HG03039 (cell line): ENCODE data around the gene KCNJ4.
"Not testable (repeated sequence)": the region's sequence is repeated elsewhere in the genome, so short reads cannot be mapped to it uniquely, and the experiment has no call there.

Source experiments
- ATAC-seq: cut with Tn5 transposase; IDR thresholded peaks from one replicate; pipeline ENCODE4 v1.9.1; 2021; ENCODE audit warnings: mild to moderate bottlenecking, moderate library complexity; ENCODE audit not compliant: unreplicated experiment

Gene KCNJ4

GRCh38 chr22:38471237-38471636, 16.2 kb upstream of the KCNJ4 start:
- no peak for ATAC-seq

DNA sequence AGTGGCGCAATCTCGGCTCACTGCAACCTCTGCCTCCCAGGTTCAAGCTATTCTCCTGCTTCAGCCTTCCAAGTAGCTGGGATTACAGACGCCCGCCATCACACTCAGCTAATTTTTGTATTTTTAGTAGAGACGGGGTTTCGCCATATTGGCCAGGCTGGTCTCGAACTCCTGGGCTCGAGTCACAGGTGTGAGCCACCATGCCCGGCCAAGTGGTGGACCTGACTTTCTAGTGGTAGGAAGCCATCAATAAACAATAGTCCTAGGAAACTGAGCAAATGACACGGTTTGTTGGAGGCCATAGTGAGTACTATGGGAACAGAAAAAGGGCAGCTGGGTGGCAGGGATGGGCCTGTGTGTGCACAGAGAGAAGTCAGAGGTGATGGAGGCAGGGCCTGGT, 15.2 kb upstream of the KCNJ4 start:
- not testable (repeated sequence) for ATAC-seq

DNA sequence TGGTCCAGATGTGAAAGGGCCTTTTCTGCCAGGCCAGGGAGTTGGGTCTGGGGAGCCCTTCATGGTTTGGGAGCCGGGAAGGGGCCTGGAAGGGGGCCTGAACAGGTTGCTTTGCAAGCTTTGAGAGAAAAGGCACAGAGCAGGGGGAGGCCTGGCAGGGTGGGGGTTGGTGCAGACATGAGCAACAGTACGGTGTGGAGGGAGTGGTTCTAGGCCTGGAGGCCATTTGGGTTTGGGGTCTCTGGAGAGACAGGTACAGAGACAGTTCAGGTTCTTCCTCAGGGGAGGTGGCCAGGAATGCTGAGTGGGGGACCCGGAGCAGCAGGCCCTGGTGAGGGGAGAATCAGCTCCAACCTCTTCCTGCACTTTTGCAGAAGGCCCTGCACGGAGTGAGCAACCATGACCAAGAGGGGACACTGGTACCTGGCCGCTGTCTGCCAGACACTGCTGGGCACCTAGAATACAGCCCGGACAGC, 14.3 kb upstream of the KCNJ4 start:
- no peak for ATAC-seq

- ATAC-seq = no peak
Measured at GRCh38 chr22:38468443-38469305, 13.7 kb upstream of the KCNJ4 start.

DNA sequence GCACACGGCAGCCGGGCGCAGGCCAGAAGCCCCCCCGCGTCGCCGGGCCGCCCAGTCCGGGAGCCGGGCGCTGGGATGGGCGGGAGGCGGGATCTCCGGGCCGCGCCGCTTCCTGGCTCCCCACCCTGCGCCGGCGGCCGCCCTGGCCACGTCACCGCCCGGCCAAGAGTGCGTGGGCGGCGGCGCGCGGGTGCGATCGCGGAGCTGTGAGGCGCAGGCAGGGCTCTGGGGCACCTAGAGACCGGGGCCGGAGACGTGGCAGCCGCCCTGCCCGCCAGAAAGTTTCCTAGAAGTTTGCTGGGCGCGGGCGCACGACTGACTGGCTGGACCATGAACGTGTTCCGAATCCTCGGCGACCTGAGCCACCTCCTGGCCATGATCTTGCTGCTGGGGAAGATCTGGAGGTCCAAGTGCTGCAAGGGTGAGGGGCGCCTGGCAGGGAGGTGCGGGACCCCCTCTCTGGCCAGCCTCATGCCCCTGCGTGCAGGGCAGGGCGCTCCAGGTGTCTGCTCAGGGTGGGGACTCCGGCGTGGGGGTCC, 13.0 kb upstream of the KCNJ4 start, which contains the start of gene KDELR3:
KDELR3 (plus strand) TSS at position 193 of the 539 bp plus-strand sequence; CDS start at position 331, 138 bp downstream.
- no peak for ATAC-seq

DNA sequence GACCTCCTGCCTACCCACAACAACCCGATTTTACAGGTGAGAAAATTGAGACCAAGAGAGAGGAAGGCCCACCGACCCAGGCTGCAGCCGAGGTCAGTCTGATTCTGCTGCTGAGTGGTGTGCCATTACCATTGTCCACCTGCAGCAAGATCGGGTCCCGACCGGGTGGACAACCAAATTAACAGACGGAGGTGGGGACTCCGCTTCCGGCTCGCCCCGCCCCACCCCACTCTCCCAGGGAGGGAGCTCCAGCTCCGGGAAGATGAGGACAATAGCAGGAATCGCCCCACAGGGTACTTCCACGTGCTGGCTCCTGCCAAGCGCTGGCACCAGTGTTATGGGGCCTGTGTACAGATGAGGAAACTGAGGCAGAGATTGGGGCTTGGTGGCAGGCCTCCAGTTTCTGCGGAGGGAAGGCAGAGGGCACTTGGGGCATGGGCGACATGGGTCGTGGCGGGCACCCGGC, 12.5 kb upstream of the KCNJ4 start:
- ATAC-seq = no peak

DNA sequence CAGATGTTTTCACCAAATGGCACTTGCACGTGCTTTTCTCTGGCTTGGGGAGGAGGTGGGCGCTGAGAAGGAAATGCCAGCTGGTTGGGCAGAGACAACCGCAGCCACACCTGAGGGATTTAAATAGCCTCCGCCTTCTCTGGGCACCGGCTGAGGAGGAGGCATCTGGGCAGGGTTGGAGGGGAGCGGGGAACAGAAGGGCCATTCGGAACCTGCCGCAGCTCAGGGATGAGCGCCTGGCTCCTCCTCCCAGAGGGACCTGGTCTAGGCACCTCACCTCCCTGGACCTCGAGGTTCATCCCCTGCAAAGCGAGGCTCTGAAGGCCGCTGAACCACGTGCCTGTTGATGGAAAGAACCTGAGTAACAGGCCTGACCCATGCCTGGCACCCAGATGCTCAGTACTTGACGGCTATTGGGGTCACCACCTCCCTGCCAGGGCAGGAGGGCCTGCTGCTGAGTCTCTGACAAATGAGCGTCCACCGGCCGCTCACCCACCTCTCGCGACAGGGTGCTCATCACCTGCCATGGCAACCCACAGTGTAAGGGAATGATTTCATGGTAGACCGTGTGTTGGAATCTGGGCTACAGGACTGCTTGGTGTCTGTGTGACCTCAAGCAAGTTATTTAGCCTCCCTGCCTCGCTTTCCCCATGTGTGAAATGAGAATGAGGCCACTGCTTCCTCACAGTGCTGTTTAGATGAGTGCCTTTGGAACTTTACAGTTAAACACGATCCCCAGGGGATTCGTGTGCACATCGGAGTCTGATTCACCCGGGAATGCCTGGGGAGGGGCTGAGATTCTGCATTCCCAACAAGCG, 10.9 kb upstream of the KCNJ4 start:
- ATAC-seq = no peak

- no peak for ATAC-seq
Measured at GRCh38 chr22:38464992-38465672, 10.1 kb upstream of the KCNJ4 start.

DNA sequence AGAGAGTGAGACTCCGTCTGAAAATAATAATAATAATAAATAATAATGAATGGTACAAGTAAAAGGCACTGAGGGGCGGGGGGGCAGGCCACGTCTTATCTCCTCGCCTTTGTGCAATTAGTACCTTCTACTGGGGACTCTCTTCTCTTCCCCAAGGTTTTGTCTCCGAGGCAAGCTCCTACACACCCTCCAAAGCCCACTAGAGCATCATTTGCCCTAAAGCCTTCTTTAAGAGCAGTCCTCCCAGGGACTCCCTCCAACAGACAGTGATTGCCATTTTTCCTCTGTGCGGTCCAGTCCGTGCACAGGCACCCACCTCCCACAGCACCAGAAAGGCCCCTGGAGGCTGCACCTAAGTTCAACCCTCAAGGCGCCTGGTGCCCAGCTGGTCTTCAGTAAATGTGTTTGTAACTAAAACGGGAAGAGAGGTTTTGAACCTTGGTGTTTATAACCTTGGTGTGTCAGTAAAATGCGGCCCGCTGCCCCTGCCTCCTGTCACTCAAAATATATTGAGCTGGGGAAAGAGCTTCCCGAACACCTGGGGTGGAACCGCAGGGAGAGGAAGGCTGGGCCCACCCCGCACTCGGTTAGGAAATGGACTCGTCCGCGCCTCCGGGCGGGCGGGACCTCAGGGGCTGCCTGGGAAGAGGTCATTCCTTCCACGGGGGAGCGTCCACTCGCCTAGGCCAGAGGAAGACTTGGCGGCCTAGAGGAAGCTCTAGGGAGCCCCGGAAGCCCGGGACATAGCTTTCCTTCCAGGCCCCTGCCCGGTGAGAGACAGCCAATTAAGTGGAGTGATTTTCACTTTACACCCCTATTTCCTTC, 8.2 kb upstream of the KCNJ4 start:
- ATAC-seq = no peak

GRCh38 chr22:38461414-38462081, 6.5 kb upstream of the KCNJ4 start:
- ATAC-seq = no peak

- no peak for ATAC-seq
Measured at GRCh38 chr22:38461057-38461413, 6.0 kb upstream of the KCNJ4 start.

GRCh38 chr22:38460426-38460840, 5.4 kb upstream of the KCNJ4 start:
- ATAC-seq = no peak

DNA sequence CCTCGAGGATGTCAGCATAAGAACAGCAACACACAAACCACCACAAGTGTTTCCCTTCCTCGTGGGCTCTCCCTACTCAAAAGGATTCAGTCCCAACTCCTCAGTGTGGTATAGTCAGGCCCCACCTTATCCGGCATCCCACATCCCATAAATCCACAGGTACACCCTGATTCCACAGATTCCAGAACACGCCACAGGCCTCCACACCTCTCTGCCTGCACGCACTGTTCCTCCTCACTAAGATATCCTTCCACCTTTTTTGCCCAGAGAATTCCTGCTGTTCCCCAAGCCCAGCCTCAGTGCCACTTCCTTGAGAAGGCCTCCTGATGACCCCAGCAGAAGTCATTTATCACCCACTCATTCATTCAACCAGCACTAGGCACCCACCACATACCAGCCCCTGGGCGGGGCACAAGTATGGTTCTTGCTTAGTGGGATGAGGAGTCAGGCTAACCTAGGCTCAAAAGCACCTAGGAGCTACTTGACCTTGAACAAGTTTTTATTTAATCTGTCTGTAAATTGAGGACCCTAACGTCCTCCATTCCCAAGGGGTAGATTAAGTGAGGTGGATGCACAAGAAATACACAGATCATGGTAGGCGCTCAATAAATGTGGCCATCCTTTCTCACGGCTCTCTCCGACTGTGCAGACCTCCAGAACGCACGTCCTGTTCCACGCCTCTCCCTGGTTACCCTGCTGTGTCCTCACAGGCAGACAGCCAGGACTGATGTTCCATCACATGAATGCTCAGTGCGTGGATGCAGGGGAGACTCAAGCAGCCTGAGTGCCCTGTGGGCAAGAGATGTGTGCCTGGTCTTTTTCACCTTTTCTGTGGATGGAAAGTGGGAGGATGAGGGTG, 2.1 kb upstream of the KCNJ4 start:
- ATAC-seq = no peak

DNA sequence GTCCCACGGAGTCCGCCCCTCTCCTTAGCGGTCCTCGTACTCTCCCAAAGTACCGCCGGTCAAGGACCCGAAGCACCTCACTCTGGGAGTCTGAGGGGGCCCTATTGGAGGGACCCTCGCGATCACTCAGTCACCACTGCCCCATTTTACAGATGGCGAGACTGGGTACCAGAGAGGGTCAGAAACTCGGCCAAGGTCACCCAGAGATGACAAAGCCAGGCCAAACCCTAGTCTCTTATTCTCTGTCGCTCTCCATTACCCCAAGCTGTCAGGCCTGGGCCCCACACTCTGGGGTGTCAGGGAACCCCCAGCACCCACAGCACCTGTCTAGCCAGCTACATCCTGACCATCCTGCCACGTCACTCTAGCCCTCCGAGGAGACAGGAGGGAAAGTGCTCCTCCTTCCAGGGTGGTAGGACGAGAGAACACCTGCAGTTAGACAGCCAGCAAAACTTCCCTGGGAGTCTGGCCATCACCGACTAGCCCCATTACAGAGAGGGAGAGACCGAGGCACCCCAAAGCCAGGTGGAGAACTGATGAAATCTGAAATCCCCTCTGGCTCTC, 1.4 kb upstream of the KCNJ4 start:
- ATAC-seq = no peak

GRCh38 chr22:38455530-38456271, 702 bp upstream of the KCNJ4 start:
- ATAC-seq = no peak

DNA sequence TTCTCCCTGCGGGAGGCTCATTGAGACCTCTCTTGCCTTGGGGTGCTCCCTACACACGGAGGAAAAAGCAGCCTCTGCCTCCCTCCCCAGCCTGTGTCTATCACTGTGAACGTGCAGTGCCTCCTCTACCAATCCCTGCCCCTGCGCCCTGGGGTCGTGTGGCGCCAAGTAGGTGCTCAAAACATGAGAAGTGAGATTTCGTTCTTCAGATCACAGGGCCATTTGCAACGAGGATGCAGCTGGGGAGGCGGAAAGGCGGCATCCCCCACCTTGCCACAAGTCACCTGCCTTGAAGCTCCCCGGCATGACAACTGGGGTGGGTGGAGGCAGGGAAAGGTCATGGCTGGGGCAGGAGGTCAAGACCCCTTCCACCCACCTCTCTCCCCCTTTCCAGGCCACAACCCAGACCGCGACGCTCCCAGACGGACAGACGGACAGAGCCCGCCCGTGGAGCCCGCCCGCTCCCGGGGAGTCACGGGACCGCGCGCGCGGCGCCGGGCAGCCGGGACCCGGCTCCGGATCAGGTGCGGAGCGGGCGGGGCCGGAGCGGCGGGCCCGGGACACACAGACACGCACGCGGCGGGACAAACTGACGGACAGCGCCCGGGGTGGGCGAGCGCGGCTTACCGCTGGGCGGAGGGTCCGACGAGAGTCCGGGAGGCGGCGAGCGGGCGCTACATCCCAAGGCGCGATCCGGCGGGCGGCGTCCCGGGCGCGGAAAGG, 485 bp downstream of the KCNJ4 start:
- no peak for ATAC-seq

DNA sequence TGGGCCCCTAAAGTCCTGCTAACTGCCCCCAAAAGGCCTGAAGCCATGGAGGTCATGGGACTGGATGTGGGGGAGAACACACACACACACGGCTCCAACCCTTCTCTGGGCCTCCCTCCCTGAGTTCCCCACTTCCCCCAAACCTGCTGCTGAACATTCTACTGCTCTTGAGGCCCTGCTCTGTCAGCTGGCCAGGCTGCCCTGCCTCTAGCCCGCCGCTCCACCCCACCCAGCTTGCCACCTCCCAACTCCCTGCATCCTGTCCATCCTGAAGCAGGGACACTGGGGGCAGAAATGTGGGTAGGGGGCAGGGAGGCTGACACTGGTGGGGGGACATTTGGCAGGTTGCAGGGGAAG, 1.0 kb downstream of the KCNJ4 start:
- no peak for ATAC-seq
